B cell (primary cell): ENCODE measurements around the gene ZNF652. TPM values are rescaled to one million over a fixed set of nuclear protein-coding genes. Genes with fewer than 3 reads are reported as not detected.
A peak's percentile ranks its signal among the peaks of the same experiment; 100 is the strongest.

Source experiments
- ATAC-seq: fragments of 200-7000 bp; cut with Tn5 transposase; one replicate; pipeline ENCODE4 v1.10.0; 2021; ENCODE audit warnings: low read depth, mild to moderate bottlenecking, moderate number of reproducible peaks, moderate library complexity
- CTCF ChIA-PET: fragments of 350-600 bp; sonication (Branson Sonifier 250); formaldehyde crosslinking; loops from one replicate; lab custom pipeline; 2021; ENCODE audit warnings: antibody characterized with exemption, inconsistent platforms; lab: Charles Lee
- POLR2A ChIA-PET: fragments of 350-600 bp; sonication (Branson Sonifier 250); formaldehyde crosslinking; loops from one replicate; lab custom pipeline; 2021; ENCODE audit warnings: antibody characterized with exemption; lab: Charles Lee
- DNase-seq: peaks from one replicate; pipeline ENCODE4 v3.0.0; 2013
- H2AFZ ChIP-seq: 2 replicates; pipeline ENCODE4 v1.6.1; 2012; ENCODE audit warnings: mild to moderate bottlenecking, low read depth, low read length; ENCODE audit not compliant: insufficient read depth, poor library complexity, severe bottlenecking
- H3K27ac ChIP-seq, 2 donors: 1 replicate in 1 of 2; 2 replicates in 1 of 2; pipeline ENCODE4 v1.5.1; 2012 to 2013; ENCODE audit warnings: low read length in 2 of 2, mild to moderate bottlenecking in 2 of 2, moderate library complexity in 1 of 2
- H3K27me3 ChIP-seq, 4 experiments: fragments of 200-600 bp in 1 of 4; sonication (generic) in 1 of 4; replicated peaks in 1 of 4; 1 replicate in 2 of 4; 2 replicates in 2 of 4; pipeline versions ENCODE4 v1.6.1 to v1.7.0; 2013 to 2016; ENCODE audit warnings: low read length in 3 of 4, mild to moderate bottlenecking in 2 of 4, mixed read lengths in 1 of 4, moderate library complexity in 1 of 4; ENCODE audit not compliant: insufficient read depth in 4 of 4, control insufficient read depth in 3 of 4; ENCODE audit errors: control extremely low read depth in 1 of 4
- H3K36me3 ChIP-seq, 2 experiments: replicated peaks in 1 of 2; 1 replicate in 1 of 2; 2 replicates in 1 of 2; pipeline versions ENCODE4 v1.6.1 to v1.7.1; 2013; ENCODE audit warnings: low read length in 1 of 2; ENCODE audit not compliant: insufficient read depth in 2 of 2, control insufficient read depth in 1 of 2; ENCODE audit errors: control extremely low read depth in 1 of 2, extremely low read depth in 1 of 2
- H3K4me1 ChIP-seq, 2 donors: fragments of 200-600 bp in 1 of 2; sonication (generic) in 1 of 2; 1 replicate in 1 of 2; 2 replicates in 1 of 2; pipeline versions ENCODE4 v1.5.1 to v1.6.1; 2013 to 2017; ENCODE audit warnings: low read length in 2 of 2; ENCODE audit not compliant: control insufficient read depth in 2 of 2, insufficient read depth in 2 of 2
- H3K4me2 ChIP-seq: replicated peaks from 2 replicates; pipeline ENCODE3; 2012; ENCODE audit warnings: mild to moderate bottlenecking, low read depth, low read length; ENCODE audit not compliant: poor library complexity, severe bottlenecking
- H3K4me3 ChIP-seq, 5 experiments: fragments of 200-600 bp in 1 of 5; sonication (generic) in 1 of 5; 1 replicate in 3 of 5; 2 replicates in 2 of 5; pipeline versions ENCODE4 v1.5.1 to v1.7.0; 2011 to 2016; ENCODE audit warnings: low read length in 4 of 5, mild to moderate bottlenecking in 4 of 5, low read depth in 2 of 5, control low read depth in 1 of 5, moderate library complexity in 1 of 5; ENCODE audit not compliant: insufficient read depth in 1 of 5; ENCODE audit errors: control extremely low read depth in 1 of 5, extremely low read depth in 1 of 5
- H3K79me2 ChIP-seq: fragments of 200-600 bp; sonication (generic); one replicate; pipeline ENCODE4 v1.6.0; 2016; ENCODE audit warnings: low read length; ENCODE audit not compliant: control insufficient read depth, insufficient read depth
- H3K9ac ChIP-seq: fragments of 200-600 bp; sonication (generic); 2 replicates; pipeline ENCODE4 v1.6.1; 2017; ENCODE audit warnings: mild to moderate bottlenecking, low read length, moderate library complexity
- H3K9me3 ChIP-seq, 3 donors: one replicate each; pipeline versions ENCODE4 v1.6.1 to v1.7.1; 2013; ENCODE audit warnings: low read length in 2 of 3; ENCODE audit not compliant: control insufficient read depth in 2 of 3, insufficient read depth in 1 of 3; ENCODE audit errors: control extremely low read depth in 1 of 3
- H4K20me1 ChIP-seq: 2 replicates; pipeline ENCODE4 v1.6.0; 2012; ENCODE audit warnings: mild to moderate bottlenecking, low read length; ENCODE audit not compliant: insufficient read depth, control insufficient read depth, poor library complexity, severe bottlenecking
- H3K27ac Mint-ChIP-seq: one replicate; pipeline ENCODE4 v1.8.0; 2021; ENCODE audit warnings: mixed read lengths
- H3K27me3 Mint-ChIP-seq: one replicate; pipeline ENCODE4 v1.8.0; 2021; ENCODE audit warnings: mixed read lengths
- H3K4me1 Mint-ChIP-seq: one replicate; pipeline ENCODE4 v1.8.0; 2021; ENCODE audit warnings: mixed read lengths
- H3K4me3 Mint-ChIP-seq: one replicate; pipeline ENCODE4 v1.8.0; 2021; ENCODE audit warnings: mixed read lengths
- H3K9me3 Mint-ChIP-seq: one replicate; pipeline ENCODE4 v1.8.0; 2022; ENCODE audit warnings: mixed read lengths; ENCODE audit not compliant: insufficient read depth
- EZH2 ChIP-seq: IDR thresholded peaks from 2 replicates; pipeline ENCODE4 v1.6.1; 2012; ENCODE audit warnings: borderline replicate concordance, low read depth, mild to moderate bottlenecking, moderate library complexity, low read length; ENCODE audit not compliant: insufficient read depth, poor library complexity, severe bottlenecking
- WGBS: methylation state at CpG from one replicate; pipeline ENCODE4 v1.1.5; 2013; ENCODE audit warnings: missing lambda C conversion rate; ENCODE audit not compliant: insufficient coverage; 5-methylcytosine and 5-hydroxymethylcytosine counted together
- intact Hi-C: fragments of 100-400 bp; cut with micrococcal nuclease; formaldehyde crosslinking; loops from one replicate; pipeline ENCODE4 v1.10.0; 2022
- polyA plus RNA-seq: library from polyadenylated mRNA; depleted of rRNA; stranded (reverse); fragments of >200 nt; gene quantifications from 2 replicates; pipeline ENCODE4 v1.2.3, GENCODE V29; 2012
- total RNA-seq, 2 donors: library from RNA; stranded (reverse); fragments of 120-200 nt in 1 of 2; gene quantifications; 1 replicate in 1 of 2; 2 replicates in 1 of 2; pipeline versions ENCODE4 v1.2.3 to v1.2.4, GENCODE V29; 2013 to 2022
- TF ChIP-seq, protein P1 (sequence below): fragments of 200-600 bp; IDR thresholded peaks from one replicate; pipeline ENCODE4 v1.8.0; 2022; ENCODE audit warnings: antibody characterized with exemption, mild to moderate bottlenecking

The ZNF652 gene
- total and polyA plus RNA-seq, 2 donors (not counting 1 experiment from before 2014, with no cell fraction given), result 19.4 to 86.2 TPM

DNA sequence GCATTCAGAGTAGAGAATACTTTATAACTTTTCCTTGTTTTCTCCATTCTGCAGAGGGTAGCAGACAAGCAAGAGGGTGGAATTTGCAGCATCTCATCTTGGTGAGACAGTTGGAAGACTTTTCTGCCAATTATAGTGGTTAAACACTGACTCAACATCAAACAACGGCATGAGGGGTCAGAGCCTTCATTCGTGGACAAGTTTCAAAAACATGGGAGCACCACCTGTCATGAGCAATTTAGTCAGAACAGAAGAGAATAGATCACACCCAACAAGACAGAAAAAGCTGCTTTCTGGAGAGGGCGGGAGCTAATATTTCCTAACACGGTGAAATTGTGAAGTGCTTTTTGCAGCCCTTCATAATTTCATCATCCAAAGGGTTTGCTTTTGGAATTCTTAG, 17.9 kb upstream of the ZNF652 start:
- no peak for DNase-seq
- Histone ChIP-seq H3K79me2 (peaks cover 10% of the 10 kb centered on the region), H4K20me1 (no peaks in the 10 kb centered on the region), H2AFZ (no peak overlapping the region), H3K9me3 (peaks cover 0 to 12% (median 2%) of the 10 kb centered on the region in 3 donors), H3K27me3 (no peaks in the 10 kb centered on the region), H3K36me3 (no peaks in the 10 kb centered on the region), H3K4me2 (no peak overlapping the region), H3K4me3 (no peak overlapping the region), H3K4me1 (peaks cover 30 to 37% of the 10 kb centered on the region in 2 donors), H3K27ac (no peak overlapping the region), H3K9ac (no peak overlapping the region)
- H3K27me3 Mint-ChIP-seq, result no peaks in the 10 kb centered on the region
- ATAC-seq, result no peak
- H3K27ac Mint-ChIP-seq, result no peak overlapping the region
- WGBS, result 83% methylated on average over 2 of the region's 4 CpGs
- H3K9me3 Mint-ChIP-seq, result no peaks in the 10 kb centered on the region
- peaks cover 54% of the 10 kb centered on the region for H3K4me1 Mint-ChIP-seq
- ChIA-PET POLR2A (no interaction called here), CTCF (no interaction called here)
- intact Hi-C loops, result no loop called here
- H3K4me3 Mint-ChIP-seq, result no peak overlapping the region
- TF ChIP-seq, protein P1, sequence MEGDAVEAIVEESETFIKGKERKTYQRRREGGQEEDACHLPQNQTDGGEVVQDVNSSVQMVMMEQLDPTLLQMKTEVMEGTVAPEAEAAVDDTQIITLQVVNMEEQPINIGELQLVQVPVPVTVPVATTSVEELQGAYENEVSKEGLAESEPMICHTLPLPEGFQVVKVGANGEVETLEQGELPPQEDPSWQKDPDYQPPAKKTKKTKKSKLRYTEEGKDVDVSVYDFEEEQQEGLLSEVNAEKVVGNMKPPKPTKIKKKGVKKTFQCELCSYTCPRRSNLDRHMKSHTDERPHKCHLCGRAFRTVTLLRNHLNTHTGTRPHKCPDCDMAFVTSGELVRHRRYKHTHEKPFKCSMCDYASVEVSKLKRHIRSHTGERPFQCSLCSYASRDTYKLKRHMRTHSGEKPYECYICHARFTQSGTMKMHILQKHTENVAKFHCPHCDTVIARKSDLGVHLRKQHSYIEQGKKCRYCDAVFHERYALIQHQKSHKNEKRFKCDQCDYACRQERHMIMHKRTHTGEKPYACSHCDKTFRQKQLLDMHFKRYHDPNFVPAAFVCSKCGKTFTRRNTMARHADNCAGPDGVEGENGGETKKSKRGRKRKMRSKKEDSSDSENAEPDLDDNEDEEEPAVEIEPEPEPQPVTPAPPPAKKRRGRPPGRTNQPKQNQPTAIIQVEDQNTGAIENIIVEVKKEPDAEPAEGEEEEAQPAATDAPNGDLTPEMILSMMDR, result no peak
- no peak for TF ChIP-seq EZH2

- H3K4me3 Mint-ChIP-seq, result no peak overlapping the region
- intact Hi-C loops, result no loop called here
- TF ChIP-seq, protein P1, result no peak
- Histone ChIP-seq H3K9me3 (peaks cover 0 to 12% (median 2%) of the 10 kb centered on the region in 3 donors), H3K4me3 (no peak overlapping the region), H3K4me2 (no peak overlapping the region), H4K20me1 (no peaks in the 10 kb centered on the region), H3K79me2 (peaks cover 10% of the 10 kb centered on the region), H2AFZ (no peak overlapping the region), H3K4me1 (peaks cover 40 to 41% of the 10 kb centered on the region in 2 donors), H3K27ac (no peak overlapping the region), H3K36me3 (no peaks in the 10 kb centered on the region), H3K27me3 (no peaks in the 10 kb centered on the region), H3K9ac (no peak overlapping the region)
- H3K9me3 Mint-ChIP-seq, result no peaks in the 10 kb centered on the region
- POLR2A ChIA-PET, result no interaction called here
- peak overlapping the region; percentile 23 for H3K27ac Mint-ChIP-seq
- CTCF ChIA-PET, result interaction anchor here (0.6 to 2.4 kb wide), 3 partner anchors 8 to 10 kb away, joined by 3 to 8 read pairs (median 3); no protein-coding TSS in a partner anchor
- ATAC-seq (no peak), DNase-seq (no peak)
- H3K4me1 Mint-ChIP-seq, result peaks cover 57% of the 10 kb centered on the region
- no peaks in the 10 kb centered on the region for H3K27me3 Mint-ChIP-seq
- no CpG with 5 or more reads among the region's 5 CpGs for WGBS
Observed at GRCh38 chr17:49378311-49378710, 16.3 kb upstream of the ZNF652 start.
